ENCODE data around the gene FKRP. TPM values are rescaled to one million over a fixed set of nuclear protein-coding genes. Genes with fewer than 3 reads are reported as not detected.
"Not testable (repeated sequence)": the region's sequence is repeated elsewhere in the genome, so short reads cannot be mapped to it uniquely, and the experiment has no call there.

Gene FKRP, protein sequence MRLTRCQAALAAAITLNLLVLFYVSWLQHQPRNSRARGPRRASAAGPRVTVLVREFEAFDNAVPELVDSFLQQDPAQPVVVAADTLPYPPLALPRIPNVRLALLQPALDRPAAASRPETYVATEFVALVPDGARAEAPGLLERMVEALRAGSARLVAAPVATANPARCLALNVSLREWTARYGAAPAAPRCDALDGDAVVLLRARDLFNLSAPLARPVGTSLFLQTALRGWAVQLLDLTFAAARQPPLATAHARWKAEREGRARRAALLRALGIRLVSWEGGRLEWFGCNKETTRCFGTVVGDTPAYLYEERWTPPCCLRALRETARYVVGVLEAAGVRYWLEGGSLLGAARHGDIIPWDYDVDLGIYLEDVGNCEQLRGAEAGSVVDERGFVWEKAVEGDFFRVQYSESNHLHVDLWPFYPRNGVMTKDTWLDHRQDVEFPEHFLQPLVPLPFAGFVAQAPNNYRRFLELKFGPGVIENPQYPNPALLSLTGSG
- 10 to 100 TPM; 15.1 to 18.0 TPM for total RNA-seq

DNA sequence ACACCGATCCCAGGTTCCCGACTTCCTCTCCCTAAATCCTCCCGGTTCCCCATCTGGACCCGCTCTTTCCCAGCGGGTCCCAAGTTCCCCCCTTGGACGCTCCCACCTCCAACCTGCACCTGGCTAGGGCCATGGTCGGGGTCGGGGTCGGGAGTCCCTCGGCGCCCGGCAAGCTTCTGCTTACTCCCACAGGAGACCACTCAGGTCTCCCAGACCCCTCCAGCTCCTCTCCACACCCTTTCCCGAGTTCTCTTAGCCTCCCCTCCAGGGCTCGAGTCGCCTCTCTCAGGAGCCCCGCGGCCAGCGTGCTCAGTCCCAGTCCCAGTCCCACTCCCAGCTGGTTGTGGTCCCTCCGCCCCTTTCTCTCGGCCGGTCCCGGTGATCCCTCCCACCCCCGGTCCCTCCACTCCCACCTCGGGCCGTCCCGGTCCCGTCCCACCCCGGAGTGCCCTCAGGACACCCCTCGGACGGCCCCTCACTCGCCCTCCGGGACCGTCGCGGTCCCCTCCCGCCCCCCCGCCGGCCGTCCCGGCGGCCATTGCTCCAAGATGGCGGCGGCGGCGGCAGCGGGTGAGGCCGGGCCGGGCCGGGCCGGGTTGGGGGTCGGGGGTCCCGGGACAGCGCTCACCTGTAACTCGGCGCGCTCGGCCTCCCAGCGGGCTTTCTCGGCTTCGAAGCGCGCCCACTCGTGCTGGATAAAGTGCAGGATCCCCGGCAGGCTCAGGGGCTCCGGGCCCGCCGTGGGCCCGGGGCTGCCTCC lies at the start of gene FKRP:
Gene FKRP, plus strand, starts transcription at position 537 of the 760 bp plus-strand sequence. CDS start 9,394 bp downstream, outside the sequence.
- H3K9me3 Mint-ChIP-seq, result no peaks in the 10 kb centered on the region
- peaks cover 0 to 5% of the 10 kb centered on the region in 2 donors for H3K36me3 Mint-ChIP-seq (ENCODE audit: insufficient read depth in 2 of 2)
- H3K27ac Mint-ChIP-seq, result peak within 1 kb of the TSS; percentile 92
- DNase-seq (peak; percentile 31 to 37), ATAC-seq (replicated peaks in 1 of 2) (peak; percentile 68 to 73)
- H3K4me3 Mint-ChIP-seq, result peak within 1 kb of the TSS; percentile 83 to 98
- no peaks in the 10 kb centered on the region for H3K27me3 Mint-ChIP-seq (ENCODE audit: low read depth)
- peaks cover 48% of the 10 kb centered on the region for H3K4me1 Mint-ChIP-seq (ENCODE audit: low read depth)

- no peak overlapping the region for H3K27ac Mint-ChIP-seq
- no peaks in the 10 kb centered on the region for H3K9me3 Mint-ChIP-seq
- peaks cover 22 to 42% of the 10 kb centered on the region in 2 donors for H3K36me3 Mint-ChIP-seq (ENCODE audit: insufficient read depth in 2 of 2)
- DNase-seq (no peak), ATAC-seq (replicated peaks in 1 of 2) (no peak)
- H3K4me1 Mint-ChIP-seq (ENCODE audit: low read depth), result no peaks in the 10 kb centered on the region
- H3K4me3 Mint-ChIP-seq, result no peak overlapping the region
- H3K27me3 Mint-ChIP-seq (ENCODE audit: low read depth), result no peaks in the 10 kb centered on the region
Observed at GRCh38 chr19:46696866-46697203, 49.0 kb upstream of the FKRP start.

GRCh38 chr19:46697204-46697960 lies 48.5 kb upstream of the FKRP start:
- DNase-seq, result peak in 1 of 2 donors; percentile 25
- Mint-ChIP-seq H3K4me1 (ENCODE audit: low read depth) (no peaks in the 10 kb centered on the region), H3K36me3 (ENCODE audit: insufficient read depth in 2 of 2) (peaks cover 18 to 36% of the 10 kb centered on the region in 2 donors), H3K9me3 (no peaks in the 10 kb centered on the region), H3K27ac (no peak overlapping the region), H3K4me3 (no peak overlapping the region), H3K27me3 (ENCODE audit: low read depth) (no peaks in the 10 kb centered on the region)
- ATAC-seq (replicated peaks in 1 of 2), result peak; percentile 13 to 32

- no peak overlapping the region for H3K4me3 Mint-ChIP-seq
- H3K36me3 Mint-ChIP-seq (ENCODE audit: insufficient read depth in 2 of 2), result peaks cover 10 to 27% of the 10 kb centered on the region in 2 donors
- no peaks in the 10 kb centered on the region for H3K9me3 Mint-ChIP-seq
- H3K4me1 Mint-ChIP-seq (ENCODE audit: low read depth), result no peaks in the 10 kb centered on the region
- DNase-seq, result no peak
- H3K27ac Mint-ChIP-seq, result no peak overlapping the region
- no peaks in the 10 kb centered on the region for H3K27me3 Mint-ChIP-seq (ENCODE audit: low read depth)
- no peak for ATAC-seq (replicated peaks in 1 of 2)
Observed at GRCh38 chr19:46698395-46699321, 47.2 kb upstream of the FKRP start.

DNA sequence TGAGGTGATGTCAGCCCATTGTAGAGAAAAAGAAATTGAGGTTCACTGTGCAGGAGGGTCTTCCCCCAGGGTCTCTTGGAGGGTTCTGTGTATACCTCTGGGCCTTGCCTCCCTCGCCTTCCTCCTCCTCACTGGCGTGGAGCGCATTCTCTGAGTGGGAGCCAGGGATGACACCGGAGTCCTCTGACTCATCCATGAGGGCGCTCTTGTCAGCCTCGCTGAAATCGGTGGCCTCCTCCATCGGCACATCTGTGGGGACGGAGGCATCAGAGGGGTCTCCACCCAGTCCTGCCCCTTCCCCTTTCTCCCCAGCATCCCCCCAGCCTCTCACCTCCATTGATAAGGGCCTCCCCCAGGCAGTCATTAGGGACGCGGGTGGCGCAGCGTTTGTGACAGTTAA lies 45.2 kb upstream of the FKRP start:
- no peaks in the 10 kb centered on the region for H3K27me3 Mint-ChIP-seq (ENCODE audit: low read depth)
- no peak overlapping the region for H3K4me3 Mint-ChIP-seq
- no peak overlapping the region for H3K27ac Mint-ChIP-seq
- no peak for DNase-seq
- H3K9me3 Mint-ChIP-seq, result no peaks in the 10 kb centered on the region
- no peak for ATAC-seq (replicated peaks in 1 of 2)
- peaks cover 11% of the 10 kb centered on the region for H3K4me1 Mint-ChIP-seq (ENCODE audit: low read depth)
- H3K36me3 Mint-ChIP-seq (ENCODE audit: insufficient read depth in 2 of 2), result peaks cover 8 to 23% of the 10 kb centered on the region in 2 donors

GRCh38 chr19:46704379-46705076 lies 41.3 kb upstream of the FKRP start:
- Mint-ChIP-seq H3K9me3 (no peaks in the 10 kb centered on the region), H3K4me1 (ENCODE audit: low read depth) (peaks cover 11% of the 10 kb centered on the region), H3K4me3 (no peak overlapping the region), H3K27ac (peak overlapping the region; percentile 77), H3K36me3 (ENCODE audit: insufficient read depth in 2 of 2) (peaks cover 9 to 14% of the 10 kb centered on the region in 2 donors), H3K27me3 (ENCODE audit: low read depth) (no peaks in the 10 kb centered on the region)
- DNase-seq (peak; percentile 86 to 89), ATAC-seq (replicated peaks in 1 of 2) (peak; percentile 82)

- ATAC-seq (replicated peaks in 1 of 2), result no peak
- Mint-ChIP-seq H3K36me3 (ENCODE audit: insufficient read depth in 2 of 2) (peaks cover 2 to 9% of the 10 kb centered on the region in 2 donors), H3K4me3 (no peak overlapping the region), H3K27ac (no peak overlapping the region), H3K9me3 (no peaks in the 10 kb centered on the region), H3K27me3 (ENCODE audit: low read depth) (no peaks in the 10 kb centered on the region), H3K4me1 (ENCODE audit: low read depth) (peaks cover 17% of the 10 kb centered on the region)
- DNase-seq, result no peak
Observed at GRCh38 chr19:46710687-46711086, 35.2 kb upstream of the FKRP start.

GRCh38 chr19:46712768-46713338 lies 33.0 kb upstream of the FKRP start:
- ATAC-seq (replicated peaks in 1 of 2); H3K9me3 Mint-ChIP-seq; H3K36me3 Mint-ChIP-seq (ENCODE audit: insufficient read depth in 2 of 2); DNase-seq; H3K27ac Mint-ChIP-seq; H3K27me3 Mint-ChIP-seq (ENCODE audit: low read depth): not testable (repeated sequence)
- Mint-ChIP-seq H3K4me1 (ENCODE audit: low read depth) (peaks cover 22% of the 10 kb centered on the region), H3K4me3 (peak overlapping the region in 1 of 2 donors; percentile 96)

DNA sequence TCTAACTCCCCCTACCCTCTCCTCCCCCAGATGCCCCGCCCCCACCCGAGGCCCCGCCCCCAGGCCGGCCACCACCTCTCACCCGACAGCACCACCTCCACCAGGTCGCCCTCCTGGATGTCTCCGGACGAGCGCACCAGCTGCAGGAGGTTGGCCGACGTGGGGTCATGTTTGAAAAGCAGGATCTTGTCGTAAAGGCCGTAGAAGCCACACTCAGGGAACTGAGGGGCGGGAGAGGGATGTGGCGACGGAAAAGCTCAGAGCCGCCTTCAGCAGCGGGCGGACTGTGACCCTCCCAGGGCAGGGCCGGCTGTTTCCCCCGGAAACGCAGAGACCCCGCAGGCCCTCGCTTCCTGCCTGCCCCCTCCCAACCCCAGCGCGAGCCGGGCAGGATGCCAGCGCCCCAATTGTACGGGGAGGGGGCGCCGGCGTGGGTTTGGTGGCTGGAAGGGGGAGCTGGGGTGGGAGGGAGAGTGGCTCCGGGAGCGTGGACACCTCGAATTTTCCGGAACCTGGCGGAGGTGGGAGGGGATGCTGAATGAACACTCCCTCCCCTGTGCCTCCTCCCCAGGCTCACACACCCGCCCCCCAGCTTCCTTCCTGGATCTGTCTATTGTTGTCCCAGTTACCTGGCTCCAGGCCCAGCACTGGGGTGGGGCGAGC lies 31.9 kb upstream of the FKRP start:
- H3K4me1 Mint-ChIP-seq (ENCODE audit: low read depth), result peaks cover 33% of the 10 kb centered on the region

GRCh38 chr19:46714444-46715106 lies 31.3 kb upstream of the FKRP start:
- peaks cover 39% of the 10 kb centered on the region for H3K4me1 Mint-ChIP-seq (ENCODE audit: low read depth)
- ATAC-seq (replicated peaks in 1 of 2), result peak; percentile 50

More for the DNA sequence above, 31.9 kb upstream of the FKRP start:
- peak overlapping the region; percentile 93 for H3K27ac Mint-ChIP-seq
- peak overlapping the region; percentile 86 to 96 for H3K4me3 Mint-ChIP-seq
- peak; percentile 62 to 65 for DNase-seq
- no peaks in the 10 kb centered on the region for H3K9me3 Mint-ChIP-seq
- H3K36me3 Mint-ChIP-seq (ENCODE audit: insufficient read depth in 2 of 2), result peaks cover 2 to 8% of the 10 kb centered on the region in 2 donors
- ATAC-seq (replicated peaks in 1 of 2), result peak; percentile 30 to 40
- no peaks in the 10 kb centered on the region for H3K27me3 Mint-ChIP-seq (ENCODE audit: low read depth)

More at GRCh38 chr19:46714444-46715106, 31.3 kb upstream of the FKRP start:
- no peaks in the 10 kb centered on the region for H3K27me3 Mint-ChIP-seq (ENCODE audit: low read depth)
- peak overlapping the region; percentile 86 to 96 for H3K4me3 Mint-ChIP-seq
- H3K9me3 Mint-ChIP-seq, result no peaks in the 10 kb centered on the region
- DNase-seq, result peak; percentile 71 to 76
- peaks cover 2 to 8% of the 10 kb centered on the region in 2 donors for H3K36me3 Mint-ChIP-seq (ENCODE audit: insufficient read depth in 2 of 2)
- peak overlapping the region; percentile 87 for H3K27ac Mint-ChIP-seq
